Fibroblast of lung (primary cell): Measurements from ENCODE around the gene SH2D4B. TPM values are rescaled to one million over a fixed set of nuclear protein-coding genes. Genes with fewer than 3 reads are reported as not detected.

ENCODE experiments used
- DNase-seq, 2 donors: peaks; one replicate each; pipeline versions ENCODE4 v3.0.0 to v3.0.0-alpha.2; 2010; ENCODE audit warnings: low read depth in 2 of 2
- H2AFZ ChIP-seq: 2 replicates; pipeline ENCODE4 v1.5.1; 2012; ENCODE audit warnings: low read length, control low read depth, inconsistent platforms
- H3K27ac ChIP-seq: 2 replicates; pipeline ENCODE4 v1.5.1; 2011; ENCODE audit warnings: low read length, control low read depth; ENCODE audit not compliant: insufficient read depth
- H3K27me3 ChIP-seq: 2 replicates; pipeline ENCODE4 v1.5.1; 2011; ENCODE audit warnings: mild to moderate bottlenecking, low read length; ENCODE audit not compliant: control insufficient read depth, insufficient read depth
- H3K36me3 ChIP-seq: 2 replicates; pipeline ENCODE4 v1.5.1; 2011; ENCODE audit warnings: low read length; ENCODE audit not compliant: control insufficient read depth, insufficient read depth
- H3K4me1 ChIP-seq: 2 replicates; pipeline ENCODE4 v1.5.1; 2011; ENCODE audit warnings: low read length; ENCODE audit not compliant: control insufficient read depth, insufficient read depth; ENCODE audit errors: extremely low read depth
- H3K4me2 ChIP-seq: 2 replicates; pipeline ENCODE4 v1.5.1; 2011; ENCODE audit warnings: low read length, control low read depth; ENCODE audit not compliant: insufficient read depth; ENCODE audit errors: extremely low read depth
- H3K4me3 ChIP-seq, 4 experiments: fragments of 200-600 bp in 1 of 4; sonication (generic) in 1 of 4; replicated peaks in 1 of 4; 2 replicates each; pipeline ENCODE4 v1.5.1; 2011 to 2016; ENCODE audit warnings: low read length in 4 of 4, low read depth in 3 of 4, mild to moderate bottlenecking in 3 of 4, control low read depth in 2 of 4, inconsistent platforms in 1 of 4, mixed read lengths in 1 of 4; ENCODE audit not compliant: insufficient read depth in 1 of 4; ENCODE audit errors: control extremely low read depth in 1 of 4
- H3K79me2 ChIP-seq: 2 replicates; pipeline ENCODE4 v1.5.1; 2012; ENCODE audit warnings: mild to moderate bottlenecking, low read length, inconsistent platforms; ENCODE audit not compliant: control insufficient read depth, insufficient read depth
- H3K9ac ChIP-seq: 2 replicates; pipeline ENCODE4 v1.5.1; 2011; ENCODE audit warnings: mild to moderate bottlenecking, low read length, control low read depth; ENCODE audit not compliant: insufficient read depth
- H3K9me3 ChIP-seq: 2 replicates; pipeline ENCODE4 v1.5.1; 2012; ENCODE audit warnings: low read depth, low read length; ENCODE audit not compliant: control insufficient read depth, insufficient read depth
- H4K20me1 ChIP-seq: 2 replicates; pipeline ENCODE4 v1.5.1; 2011; ENCODE audit warnings: low read length; ENCODE audit not compliant: control insufficient read depth, insufficient read depth; ENCODE audit errors: extremely low read depth
- EZH2 ChIP-seq: IDR thresholded peaks from 2 replicates; pipeline ENCODE4 v1.5.1; 2012; ENCODE audit warnings: low read length, control low read depth, mild to moderate bottlenecking; ENCODE audit errors: missing control alignments
- polyA plus RNA-seq, 2 donors: library from polyadenylated mRNA; depleted of rRNA in 1 of 2; stranded (reverse) in 1 of 2; unstranded in 1 of 2; fragments of >200 nt; gene quantifications; 2 replicates each; pipeline ENCODE4 v1.2.1, GENCODE V29; 2011 to 2012; ENCODE audit warnings: missing spikeins in 1 of 2
- total RNA-seq: library from RNA; depleted of rRNA; stranded (reverse); fragments of >200 nt; gene quantifications from 2 replicates; pipeline ENCODE4 v1.2.1, GENCODE V29; 2014
- TF ChIP-seq, protein P1 (sequence below), 2 donors: IDR thresholded peaks in 1 of 2; conservative IDR thresholded peaks in 1 of 2; 1 replicate in 1 of 2; 2 replicates in 1 of 2; pipeline ENCODE4 v1.5.1; 2011 to 2012; ENCODE audit warnings: low read length in 2 of 2, control low read depth in 1 of 2, inconsistent platforms in 1 of 2, low read depth in 1 of 2, mild to moderate bottlenecking in 1 of 2

SH2D4B gene
- total and polyA plus RNA-seq, 2 donors (not counting 1 experiment from before 2014, with no cell fraction given), result not detected

DNA sequence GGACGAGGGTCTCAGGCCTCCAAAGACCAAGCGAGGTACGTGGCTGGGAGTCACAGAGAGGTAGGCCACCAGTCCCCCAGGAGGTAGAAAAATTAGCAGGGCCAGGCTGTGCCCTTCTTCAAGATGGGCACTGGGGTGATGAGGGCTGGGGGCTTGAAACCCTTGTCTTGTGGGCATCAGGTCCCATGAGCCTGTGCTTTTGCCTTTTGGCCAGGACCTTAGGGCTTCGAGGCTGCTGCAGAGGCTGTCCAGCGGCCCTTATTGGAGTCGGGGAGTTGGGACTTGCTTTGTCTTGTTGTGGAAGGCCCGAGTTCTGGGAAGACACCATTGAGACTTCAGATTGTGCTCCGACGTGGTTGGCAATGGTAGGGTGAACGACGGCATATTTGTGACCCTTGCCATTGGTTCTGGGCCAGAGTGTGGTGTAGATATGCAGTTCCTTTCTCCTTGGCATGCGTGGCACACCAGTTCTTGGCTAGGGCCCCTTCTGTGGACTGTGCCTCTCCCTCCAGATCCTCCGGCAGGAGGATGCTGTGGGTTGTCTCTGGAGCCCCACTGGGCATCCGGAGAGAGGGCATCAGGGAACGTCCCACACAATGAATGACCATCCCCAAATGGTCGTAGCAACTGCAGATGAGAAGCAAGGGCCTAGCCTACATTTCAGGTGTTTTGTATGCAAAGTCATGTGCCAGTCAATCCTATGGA, 931 bp downstream of the SH2D4B start:
- Histone ChIP-seq H3K4me1 (no peaks in the 10 kb centered on the region), H2AFZ (no peak overlapping the region), H3K27ac (no peak overlapping the region), H3K79me2 (no peaks in the 10 kb centered on the region), H3K4me2 (no peak overlapping the region), H3K4me3 (no peak overlapping the region), H3K9me3 (no peaks in the 10 kb centered on the region), H3K27me3 (no peaks in the 10 kb centered on the region), H3K36me3 (no peaks in the 10 kb centered on the region), H3K9ac (no peak overlapping the region), H4K20me1 (no peaks in the 10 kb centered on the region)
- TF ChIP-seq, protein P1, sequence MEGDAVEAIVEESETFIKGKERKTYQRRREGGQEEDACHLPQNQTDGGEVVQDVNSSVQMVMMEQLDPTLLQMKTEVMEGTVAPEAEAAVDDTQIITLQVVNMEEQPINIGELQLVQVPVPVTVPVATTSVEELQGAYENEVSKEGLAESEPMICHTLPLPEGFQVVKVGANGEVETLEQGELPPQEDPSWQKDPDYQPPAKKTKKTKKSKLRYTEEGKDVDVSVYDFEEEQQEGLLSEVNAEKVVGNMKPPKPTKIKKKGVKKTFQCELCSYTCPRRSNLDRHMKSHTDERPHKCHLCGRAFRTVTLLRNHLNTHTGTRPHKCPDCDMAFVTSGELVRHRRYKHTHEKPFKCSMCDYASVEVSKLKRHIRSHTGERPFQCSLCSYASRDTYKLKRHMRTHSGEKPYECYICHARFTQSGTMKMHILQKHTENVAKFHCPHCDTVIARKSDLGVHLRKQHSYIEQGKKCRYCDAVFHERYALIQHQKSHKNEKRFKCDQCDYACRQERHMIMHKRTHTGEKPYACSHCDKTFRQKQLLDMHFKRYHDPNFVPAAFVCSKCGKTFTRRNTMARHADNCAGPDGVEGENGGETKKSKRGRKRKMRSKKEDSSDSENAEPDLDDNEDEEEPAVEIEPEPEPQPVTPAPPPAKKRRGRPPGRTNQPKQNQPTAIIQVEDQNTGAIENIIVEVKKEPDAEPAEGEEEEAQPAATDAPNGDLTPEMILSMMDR (conservative IDR thresholded peaks at IDR 0.05 in 1 of 2, IDR thresholded peaks at IDR 0.05 in 1 of 2; ENCODE audit: low read depth in 1 of 2, low read length in 2 of 2), result no peak
- no peak for TF ChIP-seq EZH2
- no peak for DNase-seq

DNA sequence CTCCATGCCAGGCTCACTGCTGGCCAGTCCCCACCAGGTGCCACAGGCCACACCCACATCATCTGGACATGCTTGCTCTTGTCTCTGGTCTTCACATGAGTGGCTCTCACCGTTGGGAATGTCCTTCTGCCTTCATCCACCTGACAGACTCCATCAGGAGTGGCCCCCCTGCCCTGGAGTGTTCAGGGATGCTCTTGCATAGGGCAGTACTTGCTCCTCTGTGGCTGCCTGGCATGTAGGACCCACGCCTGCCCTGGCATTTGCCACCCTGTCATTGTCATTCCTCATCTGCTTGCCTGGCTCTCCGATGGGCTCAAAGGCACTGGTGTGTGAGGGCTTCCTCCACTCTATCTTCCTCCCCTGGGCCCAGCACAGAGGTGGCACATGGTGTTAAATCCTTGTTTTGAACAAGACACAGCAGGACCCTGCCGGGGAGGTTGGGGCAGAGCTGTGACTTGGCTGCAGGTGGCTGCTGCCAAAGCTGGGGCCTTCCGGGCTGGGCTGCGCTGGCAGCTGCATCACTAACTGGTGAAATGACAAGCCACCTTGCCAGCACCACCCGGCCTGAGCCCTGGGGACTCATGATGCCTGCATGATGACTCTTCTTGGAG, 1.8 kb downstream of the SH2D4B start:
- Histone ChIP-seq H3K4me3 (no peak overlapping the region), H3K4me2 (no peak overlapping the region), H3K9ac (no peak overlapping the region), H3K36me3 (no peaks in the 10 kb centered on the region), H3K27me3 (no peaks in the 10 kb centered on the region), H3K9me3 (no peaks in the 10 kb centered on the region), H3K27ac (no peak overlapping the region), H2AFZ (no peak overlapping the region), H4K20me1 (no peaks in the 10 kb centered on the region), H3K4me1 (no peaks in the 10 kb centered on the region), H3K79me2 (no peaks in the 10 kb centered on the region)
- TF ChIP-seq, protein P1 (conservative IDR thresholded peaks at IDR 0.05 in 1 of 2, IDR thresholded peaks at IDR 0.05 in 1 of 2; ENCODE audit: low read depth in 1 of 2, low read length in 2 of 2), result no peak
- TF ChIP-seq EZH2, result no peak
- no peak for DNase-seq

DNA sequence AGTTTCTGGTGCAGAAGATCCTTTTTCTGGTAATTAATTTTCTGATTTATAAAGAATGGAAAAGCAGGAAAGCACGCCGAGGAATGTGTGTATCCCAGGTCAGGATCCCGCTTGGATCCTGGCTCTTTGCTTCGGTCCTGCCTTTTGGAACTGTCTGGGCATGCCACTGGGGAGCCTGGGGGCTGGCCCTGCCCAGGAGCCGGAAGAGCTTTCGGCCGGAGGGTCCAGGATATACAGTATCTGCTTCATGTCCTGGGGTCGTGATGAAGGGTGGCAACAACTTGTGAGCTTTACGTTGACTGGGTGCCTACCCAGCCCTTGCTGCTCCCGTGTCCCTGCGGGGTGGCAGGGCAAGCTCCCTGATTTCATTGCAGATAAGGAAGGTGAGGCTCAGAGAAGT, 2.4 kb downstream of the SH2D4B start:
- Histone ChIP-seq H3K9me3 (no peaks in the 10 kb centered on the region), H3K4me2 (no peak overlapping the region), H3K27ac (no peak overlapping the region), H4K20me1 (no peaks in the 10 kb centered on the region), H3K27me3 (no peaks in the 10 kb centered on the region), H3K4me1 (no peaks in the 10 kb centered on the region), H3K36me3 (no peaks in the 10 kb centered on the region), H3K79me2 (no peaks in the 10 kb centered on the region), H3K4me3 (no peak overlapping the region), H2AFZ (no peak overlapping the region), H3K9ac (no peak overlapping the region)
- TF ChIP-seq, protein P1 (conservative IDR thresholded peaks at IDR 0.05 in 1 of 2, IDR thresholded peaks at IDR 0.05 in 1 of 2; ENCODE audit: low read depth in 1 of 2, low read length in 2 of 2), result no peak
- no peak for TF ChIP-seq EZH2
- no peak for DNase-seq
